Hair follicle dermal papilla cell (primary cell): ENCODE results near the gene GFOD1. TPM values are rescaled to one million over a fixed set of nuclear protein-coding genes. Genes with fewer than 3 reads are reported as not detected.

Experiments used
- total RNA-seq: library from RNA; depleted of rRNA; stranded (reverse); fragments of >200 nt; gene quantifications from 2 replicates; pipeline ENCODE4 v1.2.3, GENCODE V29; 2012

Gene GFOD1
- total RNA-seq, result 3.6 and 3.7 TPM in 2 replicates

GRCh38 chr6:13487122-13488014 lies at the start of gene GFOD1:
TSS of gene GFOD1 (minus strand) at chr6:13487600. CDS start at chr6:13486890, 710 bp downstream.

GRCh38 chr6:13328076-13328874 lies 159.1 kb downstream of the GFOD1 start, which contains the start of gene TBC1D7:
TSS of gene TBC1D7 (minus strand) at chr6:13328537. CDS start at chr6:13326898, 1,639 bp downstream.

Other genes with a start within 250 kb of the GFOD1 start
- gene TBC1D7, start 159.1 kb downstream of the GFOD1 start, total RNA-seq, result 9.1 and 11.2 TPM in 2 replicates
- gene SIRT5, start 87.0 kb upstream of the GFOD1 start, total RNA-seq, result 5.7 and 7.1 TPM in 2 replicates
- 28.1 and 42.4 TPM in 2 replicates for gene NOL7, start 127.7 kb upstream of the GFOD1 start, total RNA-seq
- gene RANBP9, start 224.2 kb upstream of the GFOD1 start, total RNA-seq, result 35.3 and 45.8 TPM in 2 replicates